Uterus (tissue), 2 donors: ENCODE results near the gene FBXL13.

Source experiments
- POLR2A ChIP-seq, 2 donors: fragments of 450-650 bp; IDR thresholded peaks; one replicate each; pipeline ENCODE4 v1.6.1; 2016; ENCODE audit warnings: antibody characterized with exemption in 2 of 2, mild to moderate bottlenecking in 1 of 2, moderate library complexity in 1 of 2
- TF ChIP-seq, protein P1 (sequence below), 4 experiments: fragments of 200-600 bp in 2 of 4; fragments of 450-650 bp in 2 of 4; sonication (generic) in 2 of 4; IDR thresholded peaks; one replicate each; pipeline ENCODE4 v1.5.1; 2016 to 2019; ENCODE audit warnings: antibody characterized with exemption in 4 of 4, mild to moderate bottlenecking in 2 of 4, moderate library complexity in 1 of 4

DNA sequence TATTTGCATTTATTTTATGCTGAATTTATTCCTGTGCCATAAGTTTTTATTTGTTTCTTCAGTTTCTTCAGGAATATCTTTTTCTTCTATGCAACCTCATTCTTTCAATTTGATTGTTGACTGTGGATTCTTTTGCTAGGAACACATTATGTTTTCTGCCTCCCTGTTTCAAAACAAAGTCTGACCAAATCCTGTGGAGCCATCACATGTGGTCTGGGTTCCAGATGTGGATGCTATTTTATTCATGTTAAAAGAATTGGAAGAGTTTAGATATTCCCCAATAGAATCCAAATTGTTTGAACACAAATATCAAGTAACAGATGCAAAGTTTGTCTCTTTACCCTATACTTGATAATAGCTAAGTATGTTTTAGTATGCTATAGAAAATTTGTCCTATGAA is 218.6 kb downstream of the FBXL13 start:
- no peak for TF ChIP-seq POLR2A (IDR thresholded peaks at IDR 0.05)
- TF ChIP-seq, protein P1, sequence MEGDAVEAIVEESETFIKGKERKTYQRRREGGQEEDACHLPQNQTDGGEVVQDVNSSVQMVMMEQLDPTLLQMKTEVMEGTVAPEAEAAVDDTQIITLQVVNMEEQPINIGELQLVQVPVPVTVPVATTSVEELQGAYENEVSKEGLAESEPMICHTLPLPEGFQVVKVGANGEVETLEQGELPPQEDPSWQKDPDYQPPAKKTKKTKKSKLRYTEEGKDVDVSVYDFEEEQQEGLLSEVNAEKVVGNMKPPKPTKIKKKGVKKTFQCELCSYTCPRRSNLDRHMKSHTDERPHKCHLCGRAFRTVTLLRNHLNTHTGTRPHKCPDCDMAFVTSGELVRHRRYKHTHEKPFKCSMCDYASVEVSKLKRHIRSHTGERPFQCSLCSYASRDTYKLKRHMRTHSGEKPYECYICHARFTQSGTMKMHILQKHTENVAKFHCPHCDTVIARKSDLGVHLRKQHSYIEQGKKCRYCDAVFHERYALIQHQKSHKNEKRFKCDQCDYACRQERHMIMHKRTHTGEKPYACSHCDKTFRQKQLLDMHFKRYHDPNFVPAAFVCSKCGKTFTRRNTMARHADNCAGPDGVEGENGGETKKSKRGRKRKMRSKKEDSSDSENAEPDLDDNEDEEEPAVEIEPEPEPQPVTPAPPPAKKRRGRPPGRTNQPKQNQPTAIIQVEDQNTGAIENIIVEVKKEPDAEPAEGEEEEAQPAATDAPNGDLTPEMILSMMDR (IDR thresholded peaks at IDR 0.05): no peak
